Parathyroid adenoma (tissue), 2 donors: ENCODE data around the gene PTS.

Experiments used
- H2AFZ ChIP-seq: fragments of 300-600 bp; sonication (generic); one replicate; pipeline ENCODE4 v1.7.0; 2017; ENCODE audit warnings: antibody characterized with exemption, mild to moderate bottlenecking
- H3K27ac ChIP-seq: fragments of 300-600 bp; sonication (generic); one replicate; pipeline ENCODE4 v1.7.0; 2017
- H3K27me3 ChIP-seq: fragments of 300-600 bp; sonication (generic); one replicate; pipeline ENCODE4 v1.7.0; 2017; ENCODE audit warnings: low read length; ENCODE audit not compliant: control insufficient read depth, insufficient read depth
- H3K36me3 ChIP-seq: fragments of 300-600 bp; sonication (generic); one replicate; pipeline ENCODE4 v1.7.0; 2017; ENCODE audit warnings: low read length; ENCODE audit not compliant: control insufficient read depth, insufficient read depth
- H3K4me1 ChIP-seq: fragments of 300-600 bp; sonication (generic); one replicate; pipeline ENCODE4 v1.7.0; 2017; ENCODE audit warnings: control low read depth
- H3K4me2 ChIP-seq: fragments of 300-600 bp; sonication (generic); one replicate; pipeline ENCODE4 v1.7.0; 2017; ENCODE audit warnings: low read length
- H3K4me3 ChIP-seq: fragments of 300-600 bp; sonication (generic); one replicate; pipeline ENCODE4 v1.7.0; 2017; ENCODE audit warnings: low read depth, low read length
- H3K79me2 ChIP-seq: fragments of 300-600 bp; sonication (generic); one replicate; pipeline ENCODE4 v1.7.0; 2017; ENCODE audit warnings: control low read depth
- H3K9ac ChIP-seq: fragments of 300-600 bp; sonication (generic); one replicate; pipeline ENCODE4 v1.7.0; 2017; ENCODE audit warnings: mild to moderate bottlenecking
- H3K9me3 ChIP-seq: fragments of 300-600 bp; sonication (generic); one replicate; pipeline ENCODE4 v1.7.0; 2017; ENCODE audit warnings: low read length; ENCODE audit not compliant: control insufficient read depth
- CTCF ChIP-seq: fragments of 300-600 bp; sonication (generic); IDR thresholded peaks from one replicate; pipeline ENCODE4 v1.7.0; 2017; ENCODE audit warnings: antibody characterized with exemption, mild to moderate bottlenecking
- donor health status: primary hyperparathyroidism.

The PTS gene

GRCh38 chr11:112211536-112211935 is 14.7 kb upstream of the PTS start:
- TF ChIP-seq CTCF, result no peak
- H2AFZ ChIP-seq, result no peak overlapping the region
- no peak overlapping the region for H3K4me2 ChIP-seq
- H3K9me3 ChIP-seq, result no peaks in the 10 kb centered on the region
- H3K4me3 ChIP-seq, result no peak overlapping the region
- no peak overlapping the region for H3K27ac ChIP-seq
- H3K36me3 ChIP-seq, result no peaks in the 10 kb centered on the region
- no peak overlapping the region for H3K9ac ChIP-seq
- H3K4me1 ChIP-seq, result no peaks in the 10 kb centered on the region
- H3K79me2 ChIP-seq, result no peaks in the 10 kb centered on the region
- no peaks in the 10 kb centered on the region for H3K27me3 ChIP-seq

GRCh38 chr11:112212290-112212689 is 13.9 kb upstream of the PTS start:
- no peaks in the 10 kb centered on the region for H3K79me2 ChIP-seq
- no peak overlapping the region for H3K4me3 ChIP-seq
- no peaks in the 10 kb centered on the region for H3K36me3 ChIP-seq
- no peak overlapping the region for H3K4me2 ChIP-seq
- H3K9me3 ChIP-seq, result no peaks in the 10 kb centered on the region
- H2AFZ ChIP-seq, result no peak overlapping the region
- H3K27ac ChIP-seq, result no peak overlapping the region
- no peaks in the 10 kb centered on the region for H3K27me3 ChIP-seq
- H3K9ac ChIP-seq, result no peak overlapping the region
- no peaks in the 10 kb centered on the region for H3K4me1 ChIP-seq
- no peak for TF ChIP-seq CTCF

- H3K4me1 ChIP-seq, result no peaks in the 10 kb centered on the region
- no peak overlapping the region for H2AFZ ChIP-seq
- H3K9me3 ChIP-seq, result no peaks in the 10 kb centered on the region
- TF ChIP-seq CTCF, result no peak
- H3K4me2 ChIP-seq, result no peak overlapping the region
- H3K36me3 ChIP-seq, result no peaks in the 10 kb centered on the region
- H3K4me3 ChIP-seq, result no peak overlapping the region
- H3K27me3 ChIP-seq, result no peaks in the 10 kb centered on the region
- H3K79me2 ChIP-seq, result no peaks in the 10 kb centered on the region
- no peak overlapping the region for H3K9ac ChIP-seq
- H3K27ac ChIP-seq, result no peak overlapping the region
Measured at GRCh38 chr11:112212710-112213109, 13.5 kb upstream of the PTS start.

DNA sequence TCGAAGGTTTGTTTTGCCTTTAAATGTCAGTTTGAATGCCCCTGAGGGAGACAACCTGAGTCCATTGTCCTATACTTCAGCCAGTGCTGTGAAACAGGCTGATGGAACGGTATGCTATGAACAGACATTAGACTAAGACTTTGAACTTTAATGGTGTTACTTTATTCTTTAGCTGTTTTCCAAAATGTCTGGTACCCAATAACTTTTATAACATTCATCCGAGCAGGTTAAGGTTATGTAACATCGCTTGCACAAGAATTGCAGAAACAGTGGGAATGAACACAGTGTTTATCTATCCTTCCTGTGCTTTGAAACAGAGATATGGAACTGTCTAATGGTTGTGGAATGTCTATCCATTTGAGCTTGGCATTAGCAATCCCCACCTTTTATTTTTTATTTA is 12.5 kb upstream of the PTS start:
- no peaks in the 10 kb centered on the region for H3K27me3 ChIP-seq
- H3K36me3 ChIP-seq, result no peaks in the 10 kb centered on the region
- H3K4me3 ChIP-seq, result no peak overlapping the region
- H3K4me1 ChIP-seq, result no peaks in the 10 kb centered on the region
- no peak overlapping the region for H3K27ac ChIP-seq
- H3K9me3 ChIP-seq, result no peaks in the 10 kb centered on the region
- no peak overlapping the region for H3K4me2 ChIP-seq
- no peak for TF ChIP-seq CTCF
- H3K79me2 ChIP-seq, result no peaks in the 10 kb centered on the region
- no peak overlapping the region for H3K9ac ChIP-seq
- no peak overlapping the region for H2AFZ ChIP-seq

DNA sequence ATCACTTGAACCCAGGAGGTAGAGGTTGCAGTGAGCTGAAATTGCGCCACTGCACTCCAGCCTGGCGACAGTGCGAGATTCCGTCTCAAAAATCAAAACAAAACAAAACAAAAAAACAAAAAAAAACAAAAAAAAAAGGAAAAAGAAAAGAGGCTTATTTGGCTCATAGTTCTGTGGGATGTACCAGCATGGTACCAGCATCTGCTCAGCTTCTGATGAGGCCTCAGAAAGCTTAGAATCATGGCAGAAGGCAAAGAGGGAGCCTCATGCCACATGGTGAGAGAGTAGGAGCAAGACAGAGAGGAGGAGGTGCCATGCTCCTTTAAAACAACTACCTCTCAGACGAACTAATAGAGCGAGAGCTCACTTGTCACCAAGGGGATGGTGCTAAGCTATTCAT is 10.6 kb upstream of the PTS start:
- TF ChIP-seq CTCF, result no peak
- no peak overlapping the region for H3K4me3 ChIP-seq
- no peaks in the 10 kb centered on the region for H3K79me2 ChIP-seq
- H3K4me1 ChIP-seq, result no peaks in the 10 kb centered on the region
- no peak overlapping the region for H3K9ac ChIP-seq
- no peak overlapping the region for H3K4me2 ChIP-seq
- H3K9me3 ChIP-seq, result no peaks in the 10 kb centered on the region
- no peak overlapping the region for H2AFZ ChIP-seq
- no peaks in the 10 kb centered on the region for H3K36me3 ChIP-seq
- H3K27ac ChIP-seq, result no peak overlapping the region
- no peaks in the 10 kb centered on the region for H3K27me3 ChIP-seq
